Stimulated activated CD8-positive, alpha-beta memory T cell treated with anti-CD3 and anti-CD28 coated beads, Interleukin-15, amount 100 ng/mL, for 24 hours (primary cell): ENCODE results near the gene ZNG1A.
"Not testable (repeated sequence)": the region's sequence is repeated elsewhere in the genome, so short reads cannot be mapped to it uniquely, and the experiment has no call there.

Experiments
- DNase-seq: peaks from one replicate; pipeline ENCODE4 v3.0.0-alpha.2; 2020; ENCODE audit warnings: low read depth

ZNG1A gene

GRCh38 chr9:178140-178825, 573 bp downstream of the ZNG1A start:
- not testable (repeated sequence) for DNase-seq

GRCh38 chr9:169757-170156, 9.1 kb downstream of the ZNG1A start:
- not testable (repeated sequence) for DNase-seq

DNA sequence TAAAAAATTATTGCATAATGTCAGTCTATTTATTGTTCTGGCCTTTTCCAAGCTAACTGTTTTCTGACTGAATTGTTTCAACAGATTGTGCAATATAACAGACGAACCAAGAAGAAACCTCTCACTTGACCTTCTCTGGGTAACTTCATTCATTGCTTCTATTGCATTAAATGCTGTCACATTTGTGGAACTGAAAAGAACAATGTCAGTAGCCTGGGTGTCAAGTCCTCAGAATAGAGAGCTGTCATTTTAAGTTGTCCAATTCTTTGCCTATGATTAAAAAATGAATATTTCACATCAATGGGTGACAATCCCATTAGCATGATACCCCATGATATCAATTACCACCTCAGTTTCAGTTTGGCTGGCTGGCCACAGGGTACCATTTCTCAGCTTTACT, 19.0 kb downstream of the ZNG1A start:
- not testable (repeated sequence) for DNase-seq

- DNase-seq = not testable (repeated sequence)
Measured at GRCh38 chr9:151173-151572, 27.7 kb downstream of the ZNG1A start.

- DNase-seq = not testable (repeated sequence)
Measured at GRCh38 chr9:139880-140279, 39.0 kb downstream of the ZNG1A start.

GRCh38 chr9:117995-118467, 60.8 kb downstream of the ZNG1A start, which contains the start of gene FOXD4:
Gene FOXD4 (minus strand): TSS chr9:118417. CDS start chr9:118119, 298 bp downstream.
- DNase-seq = not testable (repeated sequence)

DNA sequence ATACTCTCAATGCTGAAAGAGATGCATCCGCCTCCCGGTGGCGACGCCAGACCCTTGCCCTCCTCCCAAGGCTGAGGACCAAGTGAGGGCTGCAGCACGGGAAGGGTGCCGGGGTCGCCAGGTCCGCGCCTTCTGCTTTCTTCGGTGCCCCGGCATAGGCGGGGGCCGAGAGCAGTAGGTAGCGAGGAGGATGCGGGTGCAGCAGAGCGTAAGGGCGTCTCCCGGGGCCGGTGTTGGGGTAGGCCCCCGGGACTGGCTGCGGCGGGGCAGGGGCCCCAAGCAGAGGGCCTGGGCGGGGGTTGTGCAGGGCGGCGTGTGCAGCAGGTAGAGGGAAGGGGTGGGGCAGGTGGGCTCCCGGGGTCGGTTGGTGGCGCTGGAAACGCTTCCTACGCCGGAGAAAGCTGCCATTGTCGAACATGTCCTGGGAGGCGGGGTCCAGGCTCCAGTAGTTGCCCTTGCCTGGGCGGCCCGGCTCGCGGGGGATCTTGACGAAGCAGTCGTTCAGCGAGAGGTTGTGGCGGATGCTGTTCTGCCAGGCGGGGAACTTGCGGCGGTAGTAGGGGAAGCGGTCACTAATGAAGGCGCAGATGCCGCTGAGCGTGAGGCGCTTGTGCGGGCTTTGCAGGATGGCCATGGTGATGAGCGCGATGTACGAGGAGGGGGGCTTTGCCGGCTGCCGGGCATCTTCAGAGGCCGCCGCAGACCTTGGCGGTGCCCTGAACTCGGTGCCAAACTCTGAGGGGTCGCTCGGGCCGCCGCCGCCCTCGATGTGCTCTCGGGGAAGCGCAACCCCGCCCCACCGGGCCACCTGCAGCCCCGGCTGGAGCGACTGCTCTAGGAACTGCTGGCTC, 61.5 kb downstream of the ZNG1A start:
- DNase-seq = not testable (repeated sequence)

- not testable (repeated sequence) for DNase-seq
Measured at GRCh38 chr9:116239-117077, 62.4 kb downstream of the ZNG1A start.

DNA sequence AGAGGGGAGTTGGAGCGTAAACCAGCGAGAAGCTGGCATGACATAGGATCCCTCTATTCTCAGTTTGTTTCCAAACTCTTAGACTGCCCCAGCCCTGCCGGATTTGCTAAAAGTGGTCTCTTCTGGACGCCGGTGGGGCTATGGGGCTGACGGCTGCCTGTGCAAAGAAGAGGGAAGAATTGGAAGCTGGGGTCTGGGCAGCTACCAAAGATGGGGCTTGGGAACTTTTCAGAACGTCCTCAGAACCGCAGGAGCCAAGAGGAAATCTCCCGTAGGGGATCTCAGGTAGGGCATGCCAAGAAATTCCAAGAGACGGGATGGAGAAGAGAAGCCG, 63.8 kb downstream of the ZNG1A start:
- not testable (repeated sequence) for DNase-seq

- DNase-seq = not testable (repeated sequence)
Measured at GRCh38 chr9:114267-115117, 64.4 kb downstream of the ZNG1A start.

GRCh38 chr9:113468-114266, 65.2 kb downstream of the ZNG1A start:
- DNase-seq = not testable (repeated sequence)

- DNase-seq = not testable (repeated sequence)
Measured at GRCh38 chr9:112589-113467, 66.0 kb downstream of the ZNG1A start.

DNA sequence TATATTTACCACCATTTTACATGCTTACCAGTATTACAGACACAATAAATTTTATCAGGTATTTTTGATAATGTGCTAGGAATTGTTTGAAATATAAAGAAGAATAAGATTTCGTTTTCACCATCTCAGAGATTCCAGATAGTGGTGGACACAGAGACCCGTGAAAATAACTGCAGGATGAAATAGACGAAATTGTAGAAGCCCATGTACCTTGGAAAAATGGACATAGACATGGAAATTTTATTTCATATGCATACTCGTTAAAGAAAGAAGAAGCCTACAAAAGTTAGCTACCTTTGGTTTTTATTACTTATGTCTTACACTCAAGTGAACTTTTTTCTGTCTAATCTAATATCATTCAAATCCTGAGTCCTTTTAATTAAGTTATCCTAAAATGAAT, 68.2 kb downstream of the ZNG1A start:
- not testable (repeated sequence) for DNase-seq

GRCh38 chr9:109540-109939, 69.3 kb downstream of the ZNG1A start:
- not testable (repeated sequence) for DNase-seq

DNA sequence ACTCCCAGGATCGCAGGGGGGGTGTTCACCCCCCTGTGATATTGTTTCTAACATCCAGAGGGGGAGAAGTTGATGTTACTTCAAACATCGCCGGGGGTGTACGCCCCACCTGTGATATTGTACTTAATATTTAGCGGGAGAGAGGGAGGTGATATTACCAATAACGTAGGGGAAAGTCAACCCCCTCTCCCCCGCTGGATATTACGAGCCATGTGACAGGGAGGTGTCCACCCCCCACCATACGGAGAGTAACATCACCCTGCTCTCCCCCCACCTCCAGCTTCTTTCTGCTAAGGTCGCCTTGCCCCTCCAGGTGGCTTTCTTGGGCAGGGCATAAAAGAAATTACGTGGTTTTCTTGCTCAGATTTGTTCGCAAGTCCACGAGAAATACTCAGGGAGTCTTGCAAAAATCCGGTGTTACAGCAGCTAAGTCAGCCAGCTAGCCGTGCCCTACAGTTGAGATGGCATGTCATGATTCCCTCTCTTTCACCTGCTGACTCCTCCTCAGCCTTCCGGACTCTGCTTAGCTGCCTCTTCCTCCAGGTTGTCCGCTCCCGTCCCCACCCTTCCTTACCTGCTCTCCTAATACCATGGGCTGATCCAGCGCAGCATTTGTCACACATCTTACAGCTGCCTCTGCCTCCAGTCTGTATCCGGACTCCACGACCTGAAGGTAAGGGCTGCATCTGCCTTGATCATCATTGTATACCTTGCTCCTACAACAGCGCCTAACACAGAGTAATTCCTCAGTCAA, 69.9 kb downstream of the ZNG1A start:
- not testable (repeated sequence) for DNase-seq

GRCh38 chr9:105991-106390, 72.9 kb downstream of the ZNG1A start:
- DNase-seq = not testable (repeated sequence)

DNA sequence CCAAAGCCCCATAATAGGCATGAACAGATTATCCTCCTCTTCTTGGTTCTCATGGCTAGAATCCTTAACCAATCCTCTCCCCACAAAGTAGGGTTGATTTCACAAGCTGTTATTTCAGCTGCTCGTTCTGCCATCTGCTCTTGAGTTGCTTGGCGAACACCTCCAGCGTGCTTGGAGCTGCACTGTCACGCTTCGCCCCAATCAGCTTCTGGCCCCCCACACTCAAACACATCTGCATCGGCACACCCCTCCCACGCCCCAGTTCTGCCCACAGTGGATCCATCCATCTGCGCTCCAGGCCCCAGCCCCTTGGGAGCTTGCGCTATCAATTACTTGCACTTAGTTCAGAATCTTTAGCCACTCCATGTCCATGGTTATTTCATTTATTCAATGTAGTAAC, 78.4 kb downstream of the ZNG1A start:
- DNase-seq = not testable (repeated sequence)

DNA sequence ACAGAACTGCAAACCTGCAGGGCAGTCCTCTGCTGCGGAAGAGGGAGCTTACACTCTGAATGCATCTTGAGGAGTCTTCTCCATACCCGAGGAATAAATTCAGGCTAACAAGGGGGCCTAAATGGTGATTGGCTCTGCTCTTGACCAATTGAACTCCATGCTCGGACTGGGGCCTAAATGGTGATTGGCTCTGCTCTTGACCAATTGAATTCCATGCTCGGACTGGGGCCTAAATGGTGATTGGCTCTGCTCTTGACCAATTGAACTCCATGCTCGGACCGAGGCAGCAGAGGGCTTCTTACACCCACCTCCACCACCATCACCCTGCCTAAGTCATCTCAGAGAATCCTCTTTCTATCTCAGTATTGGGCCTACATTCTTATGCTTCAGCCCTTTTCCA, 79.0 kb downstream of the ZNG1A start:
- DNase-seq = not testable (repeated sequence)
